MG63 (cell line): ENCODE measurements around the gene ZP1. TPM values are rescaled to one million over a fixed set of nuclear protein-coding genes. Genes with fewer than 3 reads are reported as not detected.

Experiments used
- DNase-seq: peaks from one replicate; pipeline ENCODE4 v3.0.0-alpha.2; 2020
- H3K27me3 ChIP-seq: fragments of 250-450 bp; sonication (Bioruptor Pico); 2 replicates; pipeline ENCODE4 v1.5.1; 2020; ENCODE audit warnings: mild to moderate bottlenecking, moderate library complexity
- H3K36me3 ChIP-seq: fragments of 250-450 bp; sonication (Bioruptor Pico); 2 replicates; pipeline ENCODE4 v1.5.1; 2020; ENCODE audit warnings: mild to moderate bottlenecking, moderate library complexity
- H3K4me3 ChIP-seq: fragments of 250-450 bp; sonication (Bioruptor Pico); 2 replicates; pipeline ENCODE4 v1.5.1; 2020; ENCODE audit warnings: mild to moderate bottlenecking, moderate library complexity
- H3K9me3 ChIP-seq: fragments of 250-450 bp; sonication (Bioruptor Pico); 2 replicates; pipeline ENCODE4 v1.5.1; 2020; ENCODE audit warnings: mild to moderate bottlenecking, moderate library complexity
- total RNA-seq: library from RNA; depleted of rRNA; stranded (reverse); fragments of >200 nt; shearing (Covaris generic); gene quantifications from 2 replicates; pipeline ENCODE4 v1.2.3, GENCODE V29; 2014; ENCODE audit warnings: low replicate concordance

The ZP1 gene
- total RNA-seq, 1 experiment from 2014 or later: not detected

- H3K4me3 ChIP-seq: no peak overlapping the region
- DNase-seq: peak; percentile 56
- H3K9me3 ChIP-seq: no peaks in the 10 kb centered on the region
- H3K27me3 ChIP-seq: no peaks in the 10 kb centered on the region
- peaks cover 17% of the 10 kb centered on the region for H3K36me3 ChIP-seq
These were observed 26.6 kb upstream of the ZP1 start for GRCh38 chr11:60840470-60841430.

GRCh38 chr11:60841797-60842667 is 25.3 kb upstream of the ZP1 start, which contains the start of gene CCDC86:
Gene CCDC86, plus strand, starts transcription at chr11:60842113. Its CDS starts 12 bp downstream, at chr11:60842125.
- peaks cover 17% of the 10 kb centered on the region for H3K36me3 ChIP-seq
- DNase-seq: peak; percentile 96
- H3K9me3 ChIP-seq: no peaks in the 10 kb centered on the region
- H3K27me3 ChIP-seq: no peaks in the 10 kb centered on the region
- peak within 1 kb of the TSS; percentile 96 for H3K4me3 ChIP-seq

- Histone ChIP-seq H3K9me3 (no peaks in the 10 kb centered on the region), H3K4me3 (peak overlapping the region; percentile 96), H3K36me3 (peaks cover 25% of the 10 kb centered on the region), H3K27me3 (no peaks in the 10 kb centered on the region)
- no peak for DNase-seq
These were observed 24.4 kb upstream of the ZP1 start for GRCh38 chr11:60842668-60843600.

GRCh38 chr11:60844045-60844869 is 23.1 kb upstream of the ZP1 start:
- no peaks in the 10 kb centered on the region for H3K9me3 ChIP-seq
- DNase-seq: peak; percentile 35
- H3K27me3 ChIP-seq: no peaks in the 10 kb centered on the region

GRCh38 chr11:60844870-60845221 is 22.5 kb upstream of the ZP1 start:
- Histone ChIP-seq H3K36me3 (peaks cover 42% of the 10 kb centered on the region), H3K4me3 (no peak overlapping the region; the same call in 1 of the 2 replicates), H3K27me3 (no peaks in the 10 kb centered on the region), H3K9me3 (no peaks in the 10 kb centered on the region)
- DNase-seq: no peak

More at GRCh38 chr11:60844045-60844869, 23.1 kb upstream of the ZP1 start:
- Histone ChIP-seq H3K36me3 (peaks cover 38% of the 10 kb centered on the region), H3K4me3 (peak overlapping the region; percentile 96)

GRCh38 chr11:60845338-60845737 is 22.0 kb upstream of the ZP1 start:
- Histone ChIP-seq H3K4me3 (no peak overlapping the region), H3K9me3 (no peaks in the 10 kb centered on the region), H3K36me3 (peaks cover 42% of the 10 kb centered on the region), H3K27me3 (no peaks in the 10 kb centered on the region)
- no peak for DNase-seq

GRCh38 chr11:60847281-60847680 is 20.1 kb upstream of the ZP1 start:
- no peak for DNase-seq
- H3K36me3 ChIP-seq: peaks cover 40% of the 10 kb centered on the region

GRCh38 chr11:60847896-60848295 is 19.4 kb upstream of the ZP1 start:
- no peak for DNase-seq
- H3K4me3 ChIP-seq: no peak overlapping the region

More at GRCh38 chr11:60847281-60847680, 20.1 kb upstream of the ZP1 start:
- no peaks in the 10 kb centered on the region for H3K27me3 ChIP-seq
- no peaks in the 10 kb centered on the region for H3K9me3 ChIP-seq
- H3K4me3 ChIP-seq: no peak overlapping the region

GRCh38 chr11:60848714-60849151 is 18.6 kb upstream of the ZP1 start:
- no peak overlapping the region for H3K4me3 ChIP-seq
- H3K36me3 ChIP-seq: peaks cover 40% of the 10 kb centered on the region
- no peaks in the 10 kb centered on the region for H3K9me3 ChIP-seq
- DNase-seq: no peak
- H3K27me3 ChIP-seq: no peaks in the 10 kb centered on the region

More at GRCh38 chr11:60847896-60848295, 19.4 kb upstream of the ZP1 start:
- H3K9me3 ChIP-seq: no peaks in the 10 kb centered on the region
- H3K36me3 ChIP-seq: peaks cover 40% of the 10 kb centered on the region
- no peaks in the 10 kb centered on the region for H3K27me3 ChIP-seq

- Histone ChIP-seq H3K36me3 (peaks cover 33% of the 10 kb centered on the region), H3K9me3 (no peaks in the 10 kb centered on the region), H3K27me3 (no peaks in the 10 kb centered on the region), H3K4me3 (no peak overlapping the region)
- no peak for DNase-seq
These were observed 17.5 kb upstream of the ZP1 start for GRCh38 chr11:60849641-60850520.

GRCh38 chr11:60851327-60852104 is 15.8 kb upstream of the ZP1 start:
- H3K36me3 ChIP-seq: peaks cover 25% of the 10 kb centered on the region

GRCh38 chr11:60852117-60852981 is 15.0 kb upstream of the ZP1 start:
- H3K27me3 ChIP-seq: no peaks in the 10 kb centered on the region
- peaks cover 23% of the 10 kb centered on the region for H3K36me3 ChIP-seq
- no peak overlapping the region for H3K4me3 ChIP-seq
- H3K9me3 ChIP-seq: no peaks in the 10 kb centered on the region
- no peak for DNase-seq

More at GRCh38 chr11:60851327-60852104, 15.8 kb upstream of the ZP1 start:
- no peaks in the 10 kb centered on the region for H3K27me3 ChIP-seq
- no peak for DNase-seq
- no peak overlapping the region for H3K4me3 ChIP-seq
- no peaks in the 10 kb centered on the region for H3K9me3 ChIP-seq
